IPS-NIHi7 (cell line): ENCODE results near the gene PJA2.
"Not testable (repeated sequence)": the region's sequence is repeated elsewhere in the genome, so short reads cannot be mapped to it uniquely, and the experiment has no call there.

Experiments used
- DNase-seq: peaks from one replicate; pipeline ENCODE4 v3.0.0; 2012; ENCODE audit warnings: mixed read lengths; ENCODE audit errors: extremely low spot score

Gene PJA2

DNA sequence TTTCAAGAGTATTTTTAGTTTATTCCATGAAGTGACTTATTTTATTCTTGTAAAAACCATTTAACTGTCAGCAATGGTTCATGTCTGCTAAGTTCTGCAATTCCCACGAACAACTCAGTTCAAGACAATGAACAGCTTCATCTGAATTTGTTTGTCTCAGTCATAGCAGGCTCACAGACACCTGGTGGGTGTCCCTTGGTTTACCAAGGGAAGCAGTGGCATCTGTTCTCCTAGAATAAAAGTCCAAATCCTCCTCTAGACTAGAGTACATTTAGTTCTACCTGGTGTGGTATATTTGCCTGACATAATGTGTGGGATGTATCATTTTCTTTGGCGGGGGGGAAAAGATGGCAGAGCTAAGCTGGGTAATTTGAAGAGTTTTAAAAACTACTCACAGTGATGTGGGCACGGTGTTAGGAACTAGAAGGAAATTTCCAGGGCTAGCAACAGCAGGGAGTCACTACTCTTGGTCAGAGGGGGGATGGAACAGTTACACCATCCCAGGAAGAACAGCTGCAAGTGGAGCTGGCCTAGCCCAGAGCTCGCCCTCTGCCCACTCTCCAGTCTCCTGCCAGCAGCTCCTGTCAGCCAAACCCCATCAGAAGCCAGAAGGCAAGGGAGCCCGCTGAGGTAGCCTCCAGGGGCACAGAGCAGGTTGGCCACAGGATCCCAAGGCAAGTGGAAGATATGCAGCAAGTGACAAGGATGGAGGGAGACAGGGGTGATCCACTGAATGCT lies 100.3 kb downstream of the PJA2 start:
- no peak for DNase-seq

DNA sequence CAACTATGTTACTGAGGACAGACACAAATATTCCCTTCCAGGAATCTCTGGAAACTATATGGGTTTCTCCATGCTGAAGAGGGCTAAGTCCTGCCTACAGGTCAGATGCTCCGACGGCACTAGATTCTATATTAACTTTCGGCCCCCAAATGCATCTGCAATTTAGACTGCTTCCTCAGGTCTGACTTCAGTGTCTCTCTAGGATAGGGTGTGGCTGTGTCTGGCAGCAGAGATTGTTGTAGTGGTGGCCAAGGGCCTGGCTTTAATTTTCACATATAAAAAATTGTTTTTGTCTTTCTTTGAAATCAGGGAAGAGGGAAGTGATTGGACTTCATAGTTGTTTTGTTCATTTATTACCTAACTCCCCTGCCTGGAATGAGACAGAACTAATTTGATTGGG lies 101.8 kb downstream of the PJA2 start:
- no peak for DNase-seq

DNA sequence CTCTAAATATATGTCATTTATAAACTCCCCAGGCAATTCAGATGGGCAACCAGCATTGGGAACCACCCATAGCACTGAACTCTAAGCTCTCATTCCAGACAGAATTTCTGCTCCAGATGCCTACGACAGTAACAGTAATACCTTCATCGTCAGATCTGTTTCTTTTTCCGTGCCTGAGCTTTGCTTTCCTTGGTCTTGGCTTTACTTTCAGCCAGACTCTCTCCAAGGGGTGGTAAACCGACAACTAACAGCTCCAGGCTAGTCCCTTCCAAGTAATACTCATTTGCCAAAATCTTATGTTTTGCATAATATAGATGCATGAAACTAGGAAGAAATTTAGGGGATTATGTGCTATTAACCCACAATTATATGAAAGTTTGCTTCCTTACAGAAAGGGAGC lies 102.3 kb downstream of the PJA2 start:
- DNase-seq, result no peak

GRCh38 chr5:109305352-109305751 lies 104.4 kb downstream of the PJA2 start:
- DNase-seq, result no peak

- DNase-seq, result no peak
Observed at GRCh38 chr5:109304309-109304708, 105.5 kb downstream of the PJA2 start.

DNA sequence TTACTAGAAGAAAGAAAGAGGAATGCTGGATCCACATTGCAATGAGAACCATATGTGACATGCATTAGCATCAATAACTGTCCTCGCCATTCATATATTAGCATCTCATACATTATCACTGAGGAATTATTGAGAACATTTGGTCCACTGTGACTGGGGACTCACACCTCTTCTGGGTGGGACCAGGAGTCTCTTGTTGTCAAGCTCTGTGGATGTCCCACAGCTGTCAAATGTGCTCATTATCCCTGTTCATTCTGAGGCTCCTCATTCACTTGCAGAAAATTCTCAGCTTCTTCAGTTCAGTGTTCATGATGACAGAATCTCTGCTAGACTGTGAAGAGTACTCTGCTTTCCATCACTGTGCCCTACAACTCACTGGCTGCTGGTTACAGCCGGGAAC lies 109.4 kb downstream of the PJA2 start:
- DNase-seq, result no peak

- DNase-seq, result no peak
Observed at GRCh38 chr5:109299557-109299956, 110.2 kb downstream of the PJA2 start.

GRCh38 chr5:109298794-109299193 lies 111.0 kb downstream of the PJA2 start:
- no peak for DNase-seq

- no peak for DNase-seq
Observed at GRCh38 chr5:109297900-109298299, 111.9 kb downstream of the PJA2 start.

- DNase-seq, result no peak
Observed at GRCh38 chr5:109291090-109291489, 118.7 kb downstream of the PJA2 start.

DNA sequence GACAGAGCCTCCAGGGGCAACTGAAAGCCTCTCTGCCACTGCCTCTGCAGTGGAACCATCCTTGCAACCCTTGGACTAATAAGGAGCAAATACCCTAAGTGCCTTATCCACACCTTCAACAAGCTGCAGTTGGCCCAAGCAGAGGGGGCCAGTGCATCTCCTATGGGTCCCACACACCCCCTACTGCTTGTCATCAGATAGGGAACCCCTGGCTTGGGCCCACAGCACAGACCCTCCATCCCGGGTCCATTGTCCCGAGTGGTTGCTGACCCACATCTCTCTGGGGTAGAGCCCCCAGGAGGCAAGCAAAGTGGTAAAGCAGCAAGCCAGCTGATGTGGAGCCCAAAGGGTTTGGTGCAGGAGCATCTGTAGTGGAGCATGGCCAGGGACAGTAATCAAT lies 119.5 kb downstream of the PJA2 start:
- DNase-seq, result no peak

- not testable (repeated sequence) for DNase-seq
Observed at GRCh38 chr5:109286628-109287027, 123.1 kb downstream of the PJA2 start.
